ACC112 (cell line): Measurements from ENCODE around the gene HMX1.

ENCODE experiments used
- H2AFZ ChIP-seq: fragments of 200-600 bp; sonication (generic); one replicate; pipeline ENCODE4 v1.6.0; 2017; ENCODE audit warnings: antibody characterized with exemption, low read length; ENCODE audit not compliant: unreplicated experiment
- H3K27ac ChIP-seq: fragments of 200-600 bp; sonication (generic); 2 replicates; pipeline ENCODE4 v1.5.1; 2014; ENCODE audit warnings: low read depth, mild to moderate bottlenecking, antibody characterized with exemption, low read length, moderate library complexity
- H3K27me3 ChIP-seq: fragments of 200-600 bp; sonication (generic); 2 replicates; pipeline ENCODE4 v1.6.1; 2014; ENCODE audit warnings: mild to moderate bottlenecking, antibody characterized with exemption, low read length, moderate library complexity, mixed read lengths; ENCODE audit not compliant: insufficient read depth
- H3K36me3 ChIP-seq: fragments of 200-600 bp; sonication (generic); 2 replicates; pipeline ENCODE4 v1.6.1; 2016; ENCODE audit warnings: mild to moderate bottlenecking, antibody characterized with exemption, low read length, moderate library complexity, mixed read lengths; ENCODE audit not compliant: insufficient read depth
- H3K4me1 ChIP-seq: fragments of 200-600 bp; sonication (generic); one replicate; pipeline ENCODE4 v1.6.1; 2016; ENCODE audit warnings: low read length, mixed read lengths; ENCODE audit not compliant: insufficient read depth, unreplicated experiment, control insufficient read depth
- H3K4me3 ChIP-seq: fragments of 200-600 bp; sonication (generic); 2 replicates; pipeline ENCODE4 v1.5.1; 2014; ENCODE audit warnings: mild to moderate bottlenecking, low read depth, low read length
- H3K79me2 ChIP-seq: fragments of 200-600 bp; sonication (generic); one replicate; pipeline ENCODE4 v1.6.0; 2016; ENCODE audit warnings: low read length; ENCODE audit not compliant: control insufficient read depth, unreplicated experiment, insufficient read depth

HMX1 gene

DNA sequence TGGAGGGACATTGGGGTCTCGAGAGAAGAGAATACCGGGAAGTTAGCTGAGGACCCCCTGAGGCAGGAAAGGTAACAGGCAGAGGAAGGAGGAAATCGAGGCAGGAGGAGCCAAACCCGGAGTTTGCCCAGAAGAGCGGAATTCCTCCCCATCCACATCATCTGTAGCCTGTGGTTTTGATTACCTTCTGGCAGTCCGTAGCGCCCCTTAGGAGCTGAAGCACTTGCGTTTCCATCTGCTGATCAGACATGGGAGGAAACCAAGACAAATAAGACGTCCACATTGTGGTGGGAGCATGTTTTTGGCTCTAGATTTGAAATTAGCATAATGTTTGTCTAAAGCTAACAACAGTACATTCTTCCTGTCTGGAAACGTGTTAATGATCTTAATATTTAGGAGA lies 26.8 kb upstream of the HMX1 start:
- H3K27me3 ChIP-seq: peaks cover 50% of the 10 kb centered on the region
- no peaks in the 10 kb centered on the region for H3K79me2 ChIP-seq
- H3K27ac ChIP-seq: no peak overlapping the region
- H3K36me3 ChIP-seq: no peaks in the 10 kb centered on the region
- H3K4me3 ChIP-seq: no peak overlapping the region
- no peaks in the 10 kb centered on the region for H3K4me1 ChIP-seq
- H2AFZ ChIP-seq: no peak overlapping the region

DNA sequence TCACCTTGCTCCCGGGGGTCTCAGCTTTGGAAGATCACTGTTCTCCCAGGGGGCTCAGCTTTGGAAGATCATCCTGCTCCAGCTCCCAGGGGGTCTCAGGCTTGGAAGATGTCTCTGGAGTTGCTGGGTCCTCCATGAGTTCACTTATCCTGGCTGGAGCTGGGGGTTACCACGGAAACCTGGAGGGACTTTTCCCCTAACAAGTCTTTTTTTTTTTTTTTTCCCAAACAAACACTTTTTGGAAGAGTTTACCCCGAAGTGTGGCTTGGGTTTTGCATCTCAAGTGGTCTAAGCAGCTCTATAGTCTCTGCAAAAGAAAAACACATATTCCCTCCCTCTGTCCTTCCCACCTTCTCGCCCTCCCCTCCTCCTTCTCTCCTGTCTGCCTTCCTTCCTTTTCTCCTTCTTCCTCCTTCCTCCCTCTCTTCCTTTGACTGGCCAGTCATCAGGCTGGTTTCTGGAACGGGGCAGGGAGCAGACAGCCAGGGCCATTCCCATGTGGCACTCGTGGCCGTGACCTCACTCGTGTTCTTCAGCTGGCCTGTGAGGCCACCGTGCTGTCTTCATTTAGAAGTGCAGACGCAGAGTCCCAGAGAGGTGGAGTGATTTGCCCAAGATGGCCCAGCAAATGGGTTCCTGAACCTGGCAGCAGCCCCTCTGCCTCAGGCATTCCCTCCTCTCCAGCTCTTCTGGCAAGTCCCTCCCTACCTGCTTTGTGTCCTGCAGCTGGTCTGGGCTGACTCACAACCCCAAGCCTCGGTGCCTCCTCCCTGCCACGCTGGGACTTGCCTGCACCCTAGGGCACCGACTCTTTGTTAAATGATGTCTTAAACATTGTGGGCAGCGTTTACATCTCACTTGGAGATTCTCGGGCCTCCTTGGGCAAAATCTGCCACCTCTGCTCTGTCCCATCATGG lies 25.9 kb upstream of the HMX1 start:
- Histone ChIP-seq H3K4me3 (no peak overlapping the region), H3K4me1 (no peaks in the 10 kb centered on the region), H3K79me2 (no peaks in the 10 kb centered on the region), H3K27me3 (peaks cover 59% of the 10 kb centered on the region), H3K36me3 (no peaks in the 10 kb centered on the region), H3K27ac (no peak overlapping the region), H2AFZ (no peak overlapping the region)

DNA sequence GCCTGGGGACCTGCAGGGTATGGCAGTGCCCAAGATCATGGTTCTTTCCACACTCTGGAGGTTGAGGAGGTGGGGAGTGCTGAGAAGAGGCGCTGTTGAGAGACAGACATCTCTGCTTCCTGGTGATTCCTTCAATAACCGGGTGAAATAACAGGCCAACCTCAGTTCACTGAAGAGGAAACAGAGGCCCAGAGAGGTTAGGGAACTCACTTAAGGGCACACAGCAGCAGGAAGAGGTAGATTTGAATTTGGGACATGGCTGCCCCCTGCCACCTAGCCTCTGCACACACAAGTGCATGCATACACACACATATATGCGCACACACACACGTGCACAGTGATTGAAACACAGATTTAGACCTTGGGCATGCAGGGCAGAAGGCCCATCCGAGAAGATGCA lies 24.9 kb upstream of the HMX1 start:
- Histone ChIP-seq H3K79me2 (no peaks in the 10 kb centered on the region), H3K36me3 (no peaks in the 10 kb centered on the region), H3K4me1 (no peaks in the 10 kb centered on the region), H2AFZ (no peak overlapping the region), H3K27me3 (peaks cover 68% of the 10 kb centered on the region), H3K27ac (no peak overlapping the region), H3K4me3 (no peak overlapping the region)

DNA sequence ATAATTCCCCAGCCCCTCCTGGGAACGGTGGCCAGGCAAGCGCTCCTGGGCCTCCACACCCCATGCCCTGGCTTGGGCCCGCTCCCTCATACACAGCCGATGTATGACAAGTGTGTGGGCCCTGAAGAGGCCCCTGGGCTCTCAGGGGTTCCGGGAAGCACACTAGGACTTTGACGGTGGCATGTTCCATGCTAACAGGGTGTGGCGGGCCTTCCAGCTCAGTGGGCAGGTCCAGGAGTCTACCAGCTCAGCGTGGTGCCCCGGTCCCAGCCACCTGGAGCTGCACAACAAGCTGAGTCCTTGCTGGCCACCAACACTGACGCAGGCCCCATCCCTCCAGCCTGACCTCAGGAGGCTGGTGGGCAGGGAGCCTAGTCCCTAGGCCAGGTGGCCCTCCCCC lies 24.4 kb upstream of the HMX1 start:
- Histone ChIP-seq H3K79me2 (no peaks in the 10 kb centered on the region), H3K4me1 (no peaks in the 10 kb centered on the region), H3K27me3 (peaks cover 72% of the 10 kb centered on the region)

DNA sequence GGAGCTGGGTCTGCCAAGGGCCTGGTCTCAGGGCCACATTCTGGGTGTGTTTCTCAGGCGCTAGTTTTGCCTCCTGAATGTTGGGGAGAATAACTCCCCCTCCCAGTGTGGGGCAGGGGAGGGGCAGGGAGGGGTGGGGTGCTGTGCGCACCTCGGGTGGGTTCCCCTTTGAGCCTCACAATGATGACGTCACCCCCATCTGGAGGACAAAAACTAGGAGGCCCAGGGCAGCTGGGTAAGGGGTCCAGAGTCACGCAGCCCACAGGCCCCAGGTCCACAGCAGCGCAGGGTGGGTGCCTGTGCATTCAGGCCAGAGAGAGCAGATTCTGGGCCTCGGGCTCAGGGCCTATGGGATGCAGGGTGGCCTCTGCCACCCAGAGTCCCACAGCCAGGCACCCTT lies 23.7 kb upstream of the HMX1 start:
- Histone ChIP-seq H3K27ac (no peak overlapping the region), H3K4me1 (no peaks in the 10 kb centered on the region), H3K27me3 (peaks cover 78% of the 10 kb centered on the region), H2AFZ (no peak overlapping the region), H3K4me3 (no peak overlapping the region), H3K79me2 (no peaks in the 10 kb centered on the region), H3K36me3 (no peaks in the 10 kb centered on the region)

More for the DNA sequence above, 24.4 kb upstream of the HMX1 start:
- no peak overlapping the region for H2AFZ ChIP-seq
- no peak overlapping the region for H3K27ac ChIP-seq
- no peak overlapping the region for H3K4me3 ChIP-seq
- H3K36me3 ChIP-seq: no peaks in the 10 kb centered on the region

DNA sequence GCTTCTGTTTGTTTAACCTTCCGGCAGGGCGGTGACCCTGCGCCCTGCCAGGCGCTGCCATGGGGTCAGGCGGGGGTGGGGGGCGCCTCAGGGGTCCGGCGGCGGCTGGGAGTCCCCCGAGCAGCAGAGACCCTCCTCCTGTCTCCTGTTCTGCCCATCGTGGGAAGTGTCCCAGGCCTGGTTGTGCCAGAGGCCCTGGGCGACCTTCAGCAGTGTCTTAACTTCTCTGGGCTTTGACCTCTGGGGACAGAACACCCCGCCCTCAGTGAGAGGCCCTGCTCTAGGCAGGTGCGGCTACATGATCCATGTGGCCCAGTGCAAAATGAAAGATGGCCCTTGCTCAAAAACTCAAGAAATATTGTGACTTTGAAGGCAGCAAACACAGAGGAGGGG lies 22.8 kb upstream of the HMX1 start:
- H2AFZ ChIP-seq: no peak overlapping the region
- peaks cover 79% of the 10 kb centered on the region for H3K27me3 ChIP-seq
- no peak overlapping the region for H3K27ac ChIP-seq
- no peaks in the 10 kb centered on the region for H3K4me1 ChIP-seq
- H3K79me2 ChIP-seq: no peaks in the 10 kb centered on the region
- no peaks in the 10 kb centered on the region for H3K36me3 ChIP-seq
- H3K4me3 ChIP-seq: no peak overlapping the region

DNA sequence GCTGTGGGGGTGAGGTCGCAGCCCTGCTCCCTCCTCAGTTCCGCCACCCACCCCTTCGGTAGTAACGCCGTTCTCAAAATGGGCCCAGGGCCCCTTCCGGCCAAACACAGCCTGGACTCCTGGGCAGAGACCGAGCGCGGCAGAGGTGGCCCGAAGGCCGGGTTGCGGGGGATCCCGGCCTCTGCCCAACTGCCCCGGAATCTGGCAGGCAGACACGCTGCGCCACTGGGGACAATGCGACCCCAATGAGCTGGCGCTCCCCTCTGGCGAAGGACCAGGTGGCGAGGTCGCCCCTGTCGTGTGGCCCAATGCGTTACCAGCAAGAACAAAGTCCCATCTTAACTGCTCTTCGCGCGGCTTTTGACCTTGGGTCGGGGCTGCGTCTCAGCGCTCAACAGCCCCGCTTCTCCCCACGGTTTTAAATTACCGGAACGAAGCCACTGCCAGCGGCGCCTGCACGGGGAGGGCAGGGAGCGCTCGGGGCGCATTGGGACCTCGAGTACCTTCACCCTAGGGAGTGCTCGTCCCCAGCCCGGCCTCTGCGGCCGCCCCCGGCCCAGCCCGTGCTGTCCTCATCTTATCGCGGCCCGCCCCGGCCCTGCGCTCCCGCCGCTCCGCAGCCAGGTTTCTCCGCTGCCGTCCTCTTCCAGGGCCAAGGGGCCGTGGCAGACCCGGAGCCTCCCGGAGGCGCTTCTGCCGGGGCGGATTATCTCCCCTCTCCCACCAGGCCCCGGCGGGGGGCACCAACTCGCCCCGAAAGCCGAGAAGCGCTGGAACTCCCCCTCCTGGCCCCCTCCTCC lies 22.2 kb upstream of the HMX1 start:
- Histone ChIP-seq H3K27me3 (peaks cover 81% of the 10 kb centered on the region), H3K4me1 (no peaks in the 10 kb centered on the region), H3K4me3 (no peak overlapping the region), H2AFZ (no peak overlapping the region), H3K79me2 (no peaks in the 10 kb centered on the region), H3K27ac (no peak overlapping the region), H3K36me3 (no peaks in the 10 kb centered on the region)

DNA sequence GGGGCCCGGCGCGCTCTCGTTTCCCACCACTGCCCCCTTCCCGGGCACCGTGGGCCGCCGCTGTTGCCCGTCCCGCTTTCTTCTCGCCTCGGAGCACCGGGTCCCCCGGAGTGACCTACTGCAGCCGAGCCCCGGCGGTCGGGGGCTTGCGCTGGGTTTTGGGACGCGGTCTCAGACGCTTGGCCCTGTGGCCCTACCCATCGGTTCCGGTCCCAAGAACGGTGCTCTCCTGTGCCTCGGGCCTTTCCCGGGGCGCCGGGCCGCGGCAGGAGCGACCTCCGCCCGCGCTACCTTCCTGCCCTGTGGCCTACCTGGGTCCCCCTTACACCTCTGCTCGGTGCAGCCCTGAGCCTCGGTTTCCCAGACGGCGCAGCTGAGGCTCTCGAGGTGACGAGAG lies 21.6 kb upstream of the HMX1 start:
- H3K27ac ChIP-seq: no peak overlapping the region
- H3K4me3 ChIP-seq: no peak overlapping the region
- peaks cover 79% of the 10 kb centered on the region for H3K27me3 ChIP-seq
- H2AFZ ChIP-seq: no peak overlapping the region
- H3K79me2 ChIP-seq: no peaks in the 10 kb centered on the region
- no peaks in the 10 kb centered on the region for H3K36me3 ChIP-seq
- H3K4me1 ChIP-seq: no peaks in the 10 kb centered on the region

DNA sequence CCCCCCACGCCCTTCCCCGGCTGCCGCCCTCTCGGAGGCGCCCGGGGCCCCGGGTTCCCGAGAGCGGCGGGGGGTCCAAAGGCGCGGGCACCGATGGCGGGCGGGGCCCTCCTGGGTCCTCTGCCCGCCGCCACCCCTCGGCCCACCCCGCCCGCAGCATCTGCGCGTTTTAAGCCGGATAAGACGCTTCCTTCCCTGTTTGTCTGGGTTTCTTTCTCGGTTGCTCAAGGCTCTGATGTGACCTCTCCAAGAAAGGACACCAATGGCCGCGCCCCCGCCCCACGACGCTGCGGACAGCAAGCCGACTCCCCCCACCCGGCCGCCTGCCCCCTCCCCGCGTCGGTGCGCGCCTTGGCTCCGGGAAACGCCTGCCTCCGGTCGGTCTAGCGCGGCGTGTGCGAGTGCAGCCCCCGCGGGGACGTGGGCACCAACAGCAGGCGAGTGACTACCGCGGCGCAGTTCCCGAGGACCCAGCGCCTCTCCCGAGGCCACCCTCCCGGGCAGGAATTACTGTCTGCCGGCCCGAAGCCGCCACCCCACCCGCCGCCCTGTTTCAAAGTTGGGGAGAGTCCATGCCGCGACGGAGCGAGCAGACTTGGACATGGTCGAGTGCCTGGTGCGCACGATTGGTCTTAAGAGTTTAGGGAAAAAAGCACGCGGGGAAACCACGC lies 21.1 kb upstream of the HMX1 start:
- Histone ChIP-seq H3K4me3 (no peak overlapping the region), H3K27me3 (peaks cover 74% of the 10 kb centered on the region), H3K36me3 (no peaks in the 10 kb centered on the region), H3K4me1 (no peaks in the 10 kb centered on the region), H2AFZ (no peak overlapping the region), H3K79me2 (no peaks in the 10 kb centered on the region), H3K27ac (no peak overlapping the region)

DNA sequence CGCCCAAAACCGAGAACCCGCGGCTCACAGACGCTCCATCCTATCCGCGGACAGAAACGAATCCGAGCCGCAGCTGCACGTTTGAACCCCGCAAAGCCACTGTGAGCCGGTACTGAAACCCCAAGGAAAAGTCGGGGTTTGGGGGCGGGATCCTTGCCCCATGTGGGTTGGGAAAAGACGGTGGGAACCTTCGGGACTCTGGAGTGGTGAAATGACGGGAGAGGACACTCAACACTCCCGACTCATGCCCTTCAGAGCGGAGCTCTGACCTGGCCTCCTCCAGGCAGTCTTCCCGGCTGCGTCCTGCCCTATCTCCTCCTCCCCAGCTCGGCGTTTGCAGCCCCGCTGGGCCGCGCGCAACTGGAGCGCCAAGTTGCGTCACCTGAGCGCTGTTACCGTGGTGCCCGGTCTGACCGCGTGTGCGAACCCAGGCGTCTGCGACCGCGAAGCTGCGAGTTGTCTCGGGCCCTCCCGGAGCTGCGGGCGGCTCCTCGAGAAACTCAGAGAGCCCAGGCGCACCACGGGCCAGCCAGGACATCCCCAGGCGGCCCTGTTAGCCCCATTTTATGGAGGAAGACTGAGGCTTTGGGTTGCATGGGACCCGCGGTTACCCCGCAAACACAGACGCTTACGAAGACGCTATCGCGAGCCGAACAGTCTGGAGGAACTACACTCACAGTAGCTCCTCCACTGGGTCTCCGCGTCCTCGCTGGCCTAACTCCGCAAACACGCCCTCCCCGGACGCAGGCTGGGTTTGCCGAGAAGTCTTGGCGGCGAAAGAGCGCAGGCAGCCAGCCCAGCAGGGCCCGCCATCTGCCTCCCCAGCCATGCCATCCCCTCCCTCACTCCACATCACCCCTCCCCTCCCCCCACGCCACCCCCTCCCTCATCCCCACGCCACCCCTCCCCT lies 20.3 kb upstream of the HMX1 start:
- H3K4me3 ChIP-seq: no peak overlapping the region
- no peaks in the 10 kb centered on the region for H3K4me1 ChIP-seq
- H3K27ac ChIP-seq: no peak overlapping the region
- no peaks in the 10 kb centered on the region for H3K36me3 ChIP-seq
- H2AFZ ChIP-seq: no peak overlapping the region
- H3K79me2 ChIP-seq: no peaks in the 10 kb centered on the region
- peaks cover 71% of the 10 kb centered on the region for H3K27me3 ChIP-seq
